COLO668 (cell line): ENCODE results near the gene LRP1B.
"Not testable (repeated sequence)": the region's sequence is repeated elsewhere in the genome, so short reads cannot be mapped to it uniquely, and the experiment has no call there.

ENCODE experiments used
- DNase-seq: peaks from one replicate; lab custom pipeline; 2025; ENCODE audit not compliant: unreplicated experiment; lab: John Stamatoyannopoulos, UW

Gene LRP1B

GRCh38 chr2:140316345-140316744 is 1814.5 kb downstream of the LRP1B start:
- DNase-seq: no peak

GRCh38 chr2:140311905-140312304 is 1818.9 kb downstream of the LRP1B start:
- DNase-seq: no peak

GRCh38 chr2:140308706-140309105 is 1822.1 kb downstream of the LRP1B start:
- DNase-seq: no peak

- DNase-seq: no peak
Observed at GRCh38 chr2:140307532-140307931, 1823.3 kb downstream of the LRP1B start.

- DNase-seq: no peak
Observed at GRCh38 chr2:140295767-140296166, 1835.0 kb downstream of the LRP1B start.

GRCh38 chr2:140288726-140289125 is 1842.1 kb downstream of the LRP1B start:
- DNase-seq: no peak

- no peak for DNase-seq
Observed at GRCh38 chr2:140288213-140288612, 1842.6 kb downstream of the LRP1B start.

- DNase-seq: no peak
Observed at GRCh38 chr2:140286377-140286776, 1844.4 kb downstream of the LRP1B start.

GRCh38 chr2:140277344-140277743 is 1853.5 kb downstream of the LRP1B start:
- DNase-seq: not testable (repeated sequence)

GRCh38 chr2:140276661-140277060 is 1854.2 kb downstream of the LRP1B start:
- no peak for DNase-seq

GRCh38 chr2:140275427-140275826 is 1855.4 kb downstream of the LRP1B start:
- DNase-seq: peak; percentile 64

- no peak for DNase-seq
Observed at GRCh38 chr2:140274891-140275290, 1855.9 kb downstream of the LRP1B start.

- no peak for DNase-seq
Observed at GRCh38 chr2:140273958-140274357, 1856.9 kb downstream of the LRP1B start.

- no peak for DNase-seq
Observed at GRCh38 chr2:140273408-140273807, 1857.4 kb downstream of the LRP1B start.

- no peak for DNase-seq
Observed at GRCh38 chr2:140270224-140270623, 1860.6 kb downstream of the LRP1B start.

GRCh38 chr2:140269000-140269399 is 1861.8 kb downstream of the LRP1B start:
- no peak for DNase-seq

GRCh38 chr2:140262908-140263307 is 1867.9 kb downstream of the LRP1B start:
- no peak for DNase-seq

- no peak for DNase-seq
Observed at GRCh38 chr2:140257692-140258300, 1873.0 kb downstream of the LRP1B start.

GRCh38 chr2:140256080-140256479 is 1874.7 kb downstream of the LRP1B start:
- DNase-seq: no peak

- no peak for DNase-seq
Observed at GRCh38 chr2:140249821-140250220, 1881.0 kb downstream of the LRP1B start.

GRCh38 chr2:140248623-140249022 is 1882.2 kb downstream of the LRP1B start:
- DNase-seq: no peak

GRCh38 chr2:140247451-140248195 is 1883.2 kb downstream of the LRP1B start:
- DNase-seq: no peak

GRCh38 chr2:140246957-140247356 is 1883.9 kb downstream of the LRP1B start:
- no peak for DNase-seq
